ENCODE measurements around the gene SBF2. TPM values are rescaled to one million over a fixed set of nuclear protein-coding genes. Genes with fewer than 3 reads are reported as not detected.

Gene SBF2
- total and polyA plus RNA-seq, 2 donors (not counting 3 experiments of a cell fraction or from before 2014, with no cell fraction given), result 15.4 to 42.4 TPM

DNA sequence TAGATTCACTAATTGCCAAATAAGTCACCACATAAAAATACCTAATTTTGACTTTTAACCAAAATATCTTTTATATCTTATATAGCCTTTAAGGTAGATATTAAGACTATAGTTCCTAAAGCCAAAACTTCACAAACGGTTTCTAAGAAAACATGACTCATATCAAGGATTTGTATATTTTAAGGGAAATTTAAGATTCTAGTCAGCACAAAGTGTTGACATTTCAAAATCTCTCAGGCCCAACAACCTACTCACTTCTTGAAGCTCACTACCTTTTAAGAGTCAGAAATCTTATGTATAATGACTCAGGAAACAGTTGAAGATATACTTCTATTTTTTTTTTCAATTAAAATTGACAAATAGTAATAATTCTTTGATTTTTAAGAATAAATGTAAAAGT lies 221.9 kb downstream of the SBF2 start:
- Histone ChIP-seq H3K9ac (replicated peaks; ENCODE audit: extremely low read depth, insufficient read depth, low read length) (no peak overlapping the region), H3K4me3 (replicated peaks in 1 of 3; ENCODE audit: insufficient read depth in 1 of 3, low read depth in 1 of 3, low read length in 3 of 3) (no peak overlapping the region), H2AFZ (ENCODE audit: low read depth, low read length) (no peak overlapping the region), H4K20me1 (replicated peaks; ENCODE audit: control insufficient read depth, extremely low read depth, insufficient read depth, low read length) (no peaks in the 10 kb centered on the region), H3K9me1 (replicated peaks; ENCODE audit: control insufficient read depth, extremely low read depth, insufficient read depth, low read length) (no peaks in the 10 kb centered on the region), H3K4me1 (ENCODE audit: control insufficient read depth, extremely low read depth, insufficient read depth, low read length) (no peaks in the 10 kb centered on the region), H3K27ac (ENCODE audit: insufficient read depth, low read depth, low read length) (no peak overlapping the region), H3K27me3 (ENCODE audit: control insufficient read depth in 2 of 2, insufficient read depth in 2 of 2, low read length in 2 of 2) (no peaks in the 10 kb centered on the region), H3K36me3 (ENCODE audit: control insufficient read depth in 2 of 2, extremely low read depth in 1 of 2, insufficient read depth in 2 of 2, low read length in 2 of 2) (no peaks in the 10 kb centered on the region), H3K79me2 (ENCODE audit: control insufficient read depth, insufficient read depth, low read length) (peaks cover 4% of the 10 kb centered on the region), H3K4me2 (ENCODE audit: insufficient read depth, low read length) (no peak overlapping the region), H3K9me3 (replicated peaks; ENCODE audit: control insufficient read depth, insufficient read depth, low read length) (no peaks in the 10 kb centered on the region)
- CTCF ChIA-PET, result interaction anchor here (1.0 kb wide), 1 partner anchor 10 kb away, joined by 3 read pairs; no protein-coding TSS in a partner anchor
- DNase-seq (ENCODE audit: low read depth, low spot score), result no peak
- intact Hi-C loops (cut with micrococcal nuclease), result no loop called here
- FAIRE-seq, result no peak
- BruUV-seq (replicated peaks), result no TSS peak
- POLR2A ChIA-PET, result no interaction called here
- TF ChIP-seq, protein P1, sequence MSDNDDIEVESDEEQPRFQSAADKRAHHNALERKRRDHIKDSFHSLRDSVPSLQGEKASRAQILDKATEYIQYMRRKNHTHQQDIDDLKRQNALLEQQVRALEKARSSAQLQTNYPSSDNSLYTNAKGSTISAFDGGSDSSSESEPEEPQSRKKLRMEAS (IDR thresholded peaks at IDR 0.05; ENCODE audit: insufficient read depth, insufficient read length), result no peak
- TF ChIP-seq FOS (IDR thresholded peaks at IDR 0.05; ENCODE audit: borderline replicate concordance, insufficient read depth, low read length), result no peak
- TF ChIP-seq POLR2AphosphoS5 (IDR thresholded peaks at IDR 0.05; ENCODE audit: insufficient read depth, low read depth, low read length), result no peak
- TF ChIP-seq POLR2A (IDR thresholded peaks at IDR 0.05; ENCODE audit: low read depth, low read length), result no peak
- no peak for TF ChIP-seq GATA2 (IDR thresholded peaks at IDR 0.05; ENCODE audit: insufficient read depth, insufficient read length, low read depth, low read length)
- no peak for TF ChIP-seq JUN (IDR thresholded peaks at IDR 0.05; ENCODE audit: borderline replicate concordance, insufficient read depth, insufficient read length, low read depth)
- TF ChIP-seq MYC (IDR thresholded peaks at IDR 0.05; ENCODE audit: low read depth, low read length), result no peak
- TF ChIP-seq EZH2 (IDR thresholded peaks at IDR 0.05; ENCODE audit: borderline replicate concordance, low read depth, low read length, severe bottlenecking), result no peak
- TF ChIP-seq, protein P2, sequence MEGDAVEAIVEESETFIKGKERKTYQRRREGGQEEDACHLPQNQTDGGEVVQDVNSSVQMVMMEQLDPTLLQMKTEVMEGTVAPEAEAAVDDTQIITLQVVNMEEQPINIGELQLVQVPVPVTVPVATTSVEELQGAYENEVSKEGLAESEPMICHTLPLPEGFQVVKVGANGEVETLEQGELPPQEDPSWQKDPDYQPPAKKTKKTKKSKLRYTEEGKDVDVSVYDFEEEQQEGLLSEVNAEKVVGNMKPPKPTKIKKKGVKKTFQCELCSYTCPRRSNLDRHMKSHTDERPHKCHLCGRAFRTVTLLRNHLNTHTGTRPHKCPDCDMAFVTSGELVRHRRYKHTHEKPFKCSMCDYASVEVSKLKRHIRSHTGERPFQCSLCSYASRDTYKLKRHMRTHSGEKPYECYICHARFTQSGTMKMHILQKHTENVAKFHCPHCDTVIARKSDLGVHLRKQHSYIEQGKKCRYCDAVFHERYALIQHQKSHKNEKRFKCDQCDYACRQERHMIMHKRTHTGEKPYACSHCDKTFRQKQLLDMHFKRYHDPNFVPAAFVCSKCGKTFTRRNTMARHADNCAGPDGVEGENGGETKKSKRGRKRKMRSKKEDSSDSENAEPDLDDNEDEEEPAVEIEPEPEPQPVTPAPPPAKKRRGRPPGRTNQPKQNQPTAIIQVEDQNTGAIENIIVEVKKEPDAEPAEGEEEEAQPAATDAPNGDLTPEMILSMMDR (IDR thresholded peaks at IDR 0.05; ENCODE audit: extremely low read depth in 1 of 2, insufficient read depth in 1 of 2, low read depth in 1 of 2, low read length in 2 of 2), result no peak
- dilution Hi-C loops (cut with MboI; ENCODE audit: extremely low pct_ligation_motif_present, low sequenced_read_pairs), result no loop called here
